Fibroblast of lung (primary cell): ENCODE results near the gene FOXL2.

ENCODE experiments used
- CTCF ChIP-seq, 2 donors: IDR thresholded peaks in 1 of 2; conservative IDR thresholded peaks in 1 of 2; 1 replicate in 1 of 2; 2 replicates in 1 of 2; pipeline ENCODE4 v1.5.1; 2011 to 2012; ENCODE audit warnings: low read length in 2 of 2, control low read depth in 1 of 2, inconsistent platforms in 1 of 2, low read depth in 1 of 2, mild to moderate bottlenecking in 1 of 2
- EZH2 ChIP-seq: IDR thresholded peaks from 2 replicates; pipeline ENCODE4 v1.5.1; 2012; ENCODE audit warnings: low read length, control low read depth, mild to moderate bottlenecking; ENCODE audit errors: missing control alignments

- TF ChIP-seq CTCF (conservative IDR thresholded peaks at IDR 0.05 in 1 of 2, IDR thresholded peaks at IDR 0.05 in 1 of 2; ENCODE audit: low read depth in 1 of 2, low read length in 2 of 2) (no peak), EZH2 (peak; percentile 100)
Measured at GRCh38 chr3:138944929-138945708, 1.8 kb downstream of the FOXL2 start.
